ENCODE results near the gene RGS16. TPM values are rescaled to one million over a fixed set of nuclear protein-coding genes. Genes with fewer than 3 reads are reported as not detected.

RGS16 gene
- total and polyA plus RNA-seq, 8 donors: 1.8 to 19.3 (median 3.3) TPM

DNA sequence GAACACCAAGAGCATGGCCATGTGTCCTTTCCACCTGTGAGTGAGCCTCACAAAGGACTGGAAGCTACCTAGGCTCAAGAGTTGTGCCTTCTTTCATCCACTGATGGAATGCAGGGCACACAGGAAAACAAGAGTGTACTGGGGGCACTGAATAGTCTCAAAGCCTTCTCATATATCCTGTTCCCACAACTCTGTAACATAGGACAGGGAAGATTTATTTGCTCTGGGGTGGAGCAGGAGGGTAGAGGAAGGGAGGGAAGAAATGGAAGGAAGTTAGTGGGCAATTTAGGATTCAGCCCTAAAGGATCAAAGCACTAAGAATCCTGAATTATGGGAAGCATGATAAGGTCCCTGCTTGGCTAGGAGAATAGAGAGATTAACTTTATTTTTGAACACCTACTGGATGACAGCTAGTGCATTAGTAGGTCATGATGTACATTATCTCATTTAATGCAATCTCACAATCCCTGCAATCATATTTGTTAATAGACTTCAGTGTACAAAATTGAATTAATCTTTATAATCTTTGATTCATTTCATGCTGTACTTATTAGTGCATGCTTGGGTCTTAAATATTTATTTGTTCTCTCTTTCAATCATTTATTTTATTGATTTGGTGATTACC lies 27.0 kb upstream of the RGS16 start:
- peaks cover 0 to 4% (median 0%) of the 10 kb centered on the region in 3 donors for H3K4me1 ChIP-seq
- no peak overlapping the region for H3K27ac ChIP-seq
- H3K27me3 ChIP-seq: no peaks in the 10 kb centered on the region
- no peak for TF ChIP-seq CTCF (IDR thresholded peaks at IDR 0.05)
- ATAC-seq: no peak
- DNase-seq: no peak
- no peaks in the 10 kb centered on the region for H3K36me3 ChIP-seq
- no peaks in the 10 kb centered on the region for H3K9me3 ChIP-seq
- H3K4me3 ChIP-seq: no peak overlapping the region
- intact Hi-C loops (cut with DNase I): no loop called here
- no peak for FAIRE-seq

- TF ChIP-seq CTCF (IDR thresholded peaks at IDR 0.05): no peak
- H3K36me3 ChIP-seq: no peaks in the 10 kb centered on the region
- 40 to 58% methylated on average over 1 of the region's 1 CpG for WGBS, 2 donors
- H3K27ac ChIP-seq: no peak overlapping the region
- no peak overlapping the region for H3K4me3 ChIP-seq
- H3K9me3 ChIP-seq: no peaks in the 10 kb centered on the region
- ATAC-seq (no peak), FAIRE-seq (no peak), DNase-seq (no peak)
- peaks cover 0 to 4% (median 0%) of the 10 kb centered on the region in 3 donors for H3K4me1 ChIP-seq
- intact Hi-C loops (cut with DNase I): no loop called here
- no peaks in the 10 kb centered on the region for H3K27me3 ChIP-seq
Observed at GRCh38 chr1:182630586-182630985, 26.4 kb upstream of the RGS16 start.

DNA sequence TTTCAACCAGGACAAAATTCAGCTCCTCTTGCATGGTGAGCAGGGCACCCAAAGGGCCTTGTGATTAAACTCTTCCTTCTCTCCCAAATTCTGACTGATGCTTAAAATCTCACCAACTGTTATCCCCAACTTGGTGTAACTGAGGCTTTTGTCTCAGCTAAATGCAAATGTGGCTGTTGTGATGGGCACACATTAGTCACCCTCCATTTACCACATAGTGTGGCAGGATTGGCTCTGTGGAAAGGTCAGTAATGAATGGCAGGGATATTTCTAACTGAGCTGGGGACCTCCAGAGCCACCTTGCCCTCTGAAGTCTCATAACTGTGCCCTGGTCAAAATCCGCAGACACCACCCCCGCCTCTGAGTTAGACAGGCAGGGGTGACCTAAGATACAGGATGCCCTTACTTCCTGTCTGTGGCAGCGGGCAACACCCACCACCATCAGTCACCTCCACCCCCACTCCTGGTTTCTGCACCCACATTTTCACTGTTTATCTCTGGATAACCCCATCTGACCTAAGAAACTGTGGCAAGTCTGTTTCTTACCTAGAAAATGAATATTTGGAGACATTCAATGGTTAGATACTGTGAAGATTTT lies 25.4 kb upstream of the RGS16 start:
- TF ChIP-seq CTCF (IDR thresholded peaks at IDR 0.05): no peak
- no peak overlapping the region for H3K27ac ChIP-seq
- intact Hi-C loops (cut with DNase I): no loop called here
- H3K9me3 ChIP-seq: no peaks in the 10 kb centered on the region
- H3K27me3 ChIP-seq: no peaks in the 10 kb centered on the region
- FAIRE-seq (no peak), ATAC-seq (no peak), DNase-seq (no peak)
- H3K4me3 ChIP-seq: no peak overlapping the region
- 86 to 93% methylated on average over 3 of the region's 3 CpGs for WGBS, 2 donors
- H3K4me1 ChIP-seq: peaks cover 0 to 4% (median 0%) of the 10 kb centered on the region in 3 donors
- no peaks in the 10 kb centered on the region for H3K36me3 ChIP-seq

DNA sequence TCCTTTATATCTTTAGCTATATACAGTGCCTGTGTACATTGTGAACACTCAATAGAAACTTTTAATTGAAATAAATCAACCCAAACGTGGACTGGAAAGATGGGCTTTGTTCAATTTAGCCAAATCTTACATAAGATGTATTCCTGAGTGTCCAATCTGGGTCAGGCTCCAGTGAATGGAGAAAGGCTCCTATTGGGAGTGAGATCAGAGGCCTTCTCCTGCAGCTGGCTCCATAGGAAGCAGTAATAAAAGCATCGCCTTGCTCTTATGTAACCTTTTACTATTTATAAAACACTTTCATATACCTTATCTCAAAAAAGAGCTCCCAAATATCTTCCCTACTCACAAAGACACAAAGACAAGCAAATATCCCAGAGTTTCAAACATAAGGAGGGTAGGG lies 24.9 kb upstream of the RGS16 start:
- FAIRE-seq (no peak), ATAC-seq (no peak), DNase-seq (no peak)
- peaks cover 0 to 4% (median 0%) of the 10 kb centered on the region in 3 donors for H3K4me1 ChIP-seq
- intact Hi-C loops (cut with DNase I): no loop called here
- no peak for TF ChIP-seq CTCF (IDR thresholded peaks at IDR 0.05)
- H3K4me3 ChIP-seq: no peak overlapping the region
- no peaks in the 10 kb centered on the region for H3K27me3 ChIP-seq
- no peak overlapping the region for H3K27ac ChIP-seq
- H3K36me3 ChIP-seq: no peaks in the 10 kb centered on the region
- 66 to 76% methylated on average over 2 of the region's 2 CpGs for WGBS, 2 donors
- no peaks in the 10 kb centered on the region for H3K9me3 ChIP-seq

DNA sequence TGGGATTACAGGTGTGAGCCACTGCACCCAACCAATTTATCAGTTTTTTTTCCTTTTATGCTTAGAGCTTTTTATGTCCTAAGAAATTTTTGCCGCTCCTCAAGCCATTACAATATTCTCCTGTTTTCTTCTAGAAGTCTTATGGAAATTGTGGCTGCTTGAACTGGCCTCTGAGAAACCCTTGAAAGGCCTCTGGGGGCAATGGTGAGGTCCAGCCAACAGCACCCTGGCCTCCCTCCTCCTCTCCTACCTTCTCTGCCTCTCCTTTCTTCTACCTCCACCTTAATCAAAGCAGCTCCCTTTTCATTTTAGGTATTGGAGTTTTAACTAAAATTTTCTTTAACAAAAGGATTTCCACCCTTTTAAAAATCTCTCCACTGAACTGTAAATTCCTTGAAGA lies 24.5 kb upstream of the RGS16 start:
- no peak for TF ChIP-seq CTCF (IDR thresholded peaks at IDR 0.05)
- peaks cover 0 to 4% (median 0%) of the 10 kb centered on the region in 3 donors for H3K4me1 ChIP-seq
- no peak overlapping the region for H3K27ac ChIP-seq
- no peak overlapping the region for H3K4me3 ChIP-seq
- FAIRE-seq (no peak), DNase-seq (no peak), ATAC-seq (no peak)
- no peaks in the 10 kb centered on the region for H3K27me3 ChIP-seq
- no peaks in the 10 kb centered on the region for H3K36me3 ChIP-seq
- H3K9me3 ChIP-seq: no peaks in the 10 kb centered on the region
- intact Hi-C loops (cut with DNase I): no loop called here
- WGBS, 2 donors: 93 to 97% methylated on average over 1 of the region's 1 CpG

Data from pancreas (tissue), 10 donors.